Right kidney (tissue), 1 donor: Measurements from ENCODE around the gene FPGS.
"Not testable (repeated sequence)": the region's sequence is repeated elsewhere in the genome, so short reads cannot be mapped to it uniquely, and the experiment has no call there.

Source experiments
- DNase-seq: peaks from one replicate; pipeline ENCODE4 v3.0.0-alpha.2; 2016

Gene FPGS

DNA sequence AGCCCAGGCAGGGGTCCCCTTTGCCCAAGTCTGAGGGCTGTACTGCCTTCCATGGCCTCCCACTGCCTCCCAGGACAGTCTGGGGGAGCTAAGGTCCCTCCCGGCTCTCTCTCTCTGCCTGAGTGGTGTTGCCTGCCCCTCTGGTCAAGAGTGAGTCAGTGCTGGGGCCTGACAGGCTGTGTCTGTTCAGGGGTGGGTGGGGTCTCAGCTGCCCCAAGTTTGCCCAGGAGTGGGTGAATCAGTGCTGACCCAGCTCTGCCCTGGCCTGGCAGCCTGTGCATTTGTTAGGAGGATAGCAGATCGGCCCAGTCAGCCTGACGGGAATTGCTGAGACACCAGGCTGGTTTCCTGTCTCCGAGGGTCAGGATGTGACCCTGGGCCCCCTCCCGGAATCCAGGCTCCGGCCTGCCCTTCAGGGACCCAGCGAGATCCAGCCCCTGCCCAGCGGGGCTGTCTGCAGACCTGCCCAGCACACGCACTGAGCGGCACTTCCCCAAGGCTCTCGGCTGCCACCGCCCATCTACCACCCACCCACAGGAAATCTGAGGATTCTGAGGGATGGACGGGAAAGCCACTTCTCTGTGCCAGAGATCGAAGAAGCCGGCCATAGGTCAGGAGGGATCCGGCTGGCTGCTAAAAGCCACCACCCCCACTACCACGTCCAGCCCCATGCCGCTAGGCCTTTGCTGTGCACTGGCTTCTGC lies 35.8 kb downstream of the FPGS start:
- DNase-seq, result no peak

DNA sequence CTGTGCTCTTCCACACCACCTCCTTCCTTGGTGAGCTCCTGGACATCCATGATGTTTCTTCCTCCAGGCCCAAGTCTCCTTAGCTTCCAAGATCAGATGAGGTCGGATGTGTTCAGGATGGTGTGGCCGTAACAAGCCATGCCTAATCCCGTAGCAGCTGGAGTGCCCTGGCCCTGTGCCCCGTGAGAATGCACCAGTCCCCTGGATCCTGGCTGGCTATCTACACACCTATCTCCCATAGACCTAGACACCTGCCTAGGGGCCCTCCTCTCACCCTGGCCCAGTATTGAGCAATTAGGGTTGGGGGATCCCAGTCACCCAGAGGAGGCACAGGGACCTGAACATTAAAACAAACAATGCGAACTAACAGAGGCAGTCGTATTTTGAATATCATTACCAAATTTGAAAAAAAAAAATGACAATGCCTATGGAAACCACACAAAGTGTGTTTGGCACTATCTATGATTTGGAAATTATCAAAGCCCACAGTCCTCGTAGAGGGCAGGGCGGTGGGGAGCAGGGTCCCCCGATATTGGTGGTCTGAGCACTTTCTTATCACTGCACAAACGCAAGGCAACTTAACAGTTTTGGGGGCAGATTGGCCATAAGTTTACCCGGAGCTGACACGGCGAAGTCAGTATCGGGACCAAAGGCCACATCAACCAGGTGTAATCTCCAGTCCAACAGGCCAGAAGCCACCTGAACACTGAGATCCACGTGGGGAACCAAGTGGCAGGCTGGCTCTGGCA lies 38.6 kb downstream of the FPGS start:
- no peak for DNase-seq

DNA sequence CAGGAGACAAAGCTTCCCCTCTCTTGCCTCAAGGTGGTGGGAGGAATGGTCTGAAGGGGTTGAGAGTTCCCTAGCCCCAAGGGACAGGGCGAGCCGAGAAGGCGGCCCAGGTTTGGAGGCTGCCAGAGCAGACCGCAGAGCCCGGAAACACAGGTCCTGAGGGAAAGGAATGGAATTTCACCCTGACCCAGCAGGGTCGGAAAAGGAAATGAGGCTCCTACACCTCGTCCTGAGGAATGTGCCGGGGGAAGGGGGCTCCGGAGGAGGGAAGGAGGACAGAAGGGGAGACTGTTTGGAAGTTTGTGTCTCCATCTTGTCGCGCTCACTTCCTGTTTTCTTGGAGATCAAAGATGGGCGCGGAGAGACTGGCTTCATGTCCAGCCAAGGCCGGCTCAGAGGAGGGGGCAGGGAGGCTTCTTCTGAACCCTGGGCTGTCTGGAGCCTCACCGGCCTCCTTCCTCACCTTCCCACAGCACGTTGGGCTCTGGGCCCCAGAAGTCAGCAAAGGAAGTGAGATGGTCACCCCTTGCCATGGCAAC lies 42.2 kb downstream of the FPGS start:
- no peak for DNase-seq

DNA sequence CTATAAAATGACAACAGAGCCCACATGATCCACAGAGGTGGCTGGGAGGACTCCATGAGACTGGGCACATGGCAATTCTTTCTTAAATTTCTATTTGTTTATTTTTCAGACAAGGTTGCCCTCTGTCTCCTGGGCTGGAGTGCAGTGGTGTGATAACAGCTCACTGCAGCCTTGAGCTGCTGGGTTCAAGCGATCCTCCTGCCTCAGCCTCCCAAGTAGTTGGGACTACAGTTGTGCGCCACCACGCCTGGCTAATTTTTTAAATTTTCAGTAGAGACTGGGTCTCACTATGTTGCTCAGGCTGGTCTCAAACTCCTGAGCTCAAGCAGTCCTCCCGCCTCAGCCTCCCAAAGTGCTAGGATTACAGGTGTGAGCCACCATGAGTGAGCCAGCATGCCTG lies 42.9 kb downstream of the FPGS start:
- not testable (repeated sequence) for DNase-seq

DNA sequence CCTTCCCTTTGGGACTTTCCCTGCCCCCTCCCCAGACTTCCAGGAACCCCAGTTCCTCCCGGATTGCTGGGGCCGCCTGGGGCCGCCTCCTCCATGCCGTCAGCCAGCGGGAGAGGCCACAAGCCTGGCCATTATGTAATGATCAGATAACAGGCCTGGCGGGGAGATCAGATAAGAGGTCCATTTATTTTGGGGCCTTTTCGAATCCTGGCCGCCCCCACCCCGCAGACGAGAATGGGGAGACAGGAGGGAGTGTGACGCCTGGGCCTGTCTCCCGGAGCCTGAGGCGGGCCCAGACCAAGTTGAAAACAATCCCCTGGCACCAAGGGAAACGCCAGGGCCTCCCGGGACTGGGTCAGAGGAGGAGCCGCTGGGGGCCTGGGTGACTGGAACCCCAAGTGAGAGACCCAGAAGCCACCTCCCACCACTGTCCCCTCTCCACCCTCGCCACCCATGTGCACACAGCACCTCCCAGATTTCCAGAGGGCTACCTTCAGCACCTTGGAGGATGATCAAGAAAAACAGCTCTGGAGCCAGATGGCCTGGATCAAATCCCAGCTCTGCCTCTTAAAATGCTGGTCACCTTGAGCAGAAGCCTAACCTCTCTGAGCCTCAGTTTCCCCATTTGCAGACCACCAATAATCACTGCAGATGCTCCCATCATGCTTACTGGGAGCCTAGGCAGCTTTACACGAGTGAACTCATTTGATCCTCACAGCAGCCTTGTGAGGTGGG lies 43.9 kb downstream of the FPGS start:
- no peak for DNase-seq

DNA sequence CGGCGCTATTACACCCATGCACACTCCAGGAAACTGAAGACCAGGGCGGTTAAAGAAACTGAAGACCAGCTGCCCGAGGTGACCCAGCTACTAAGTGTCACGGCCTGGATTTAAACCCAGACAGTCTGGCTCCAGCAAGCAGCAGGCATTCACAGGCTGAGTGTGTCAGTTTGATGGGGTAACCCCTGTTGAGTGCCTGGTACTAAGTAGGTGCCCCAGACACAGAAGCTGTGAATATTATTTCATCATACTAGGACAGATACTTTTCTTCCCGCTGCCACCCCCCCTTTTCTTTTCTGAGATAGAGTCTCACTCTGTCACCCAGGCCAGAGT lies 44.5 kb downstream of the FPGS start:
- no peak for DNase-seq

DNA sequence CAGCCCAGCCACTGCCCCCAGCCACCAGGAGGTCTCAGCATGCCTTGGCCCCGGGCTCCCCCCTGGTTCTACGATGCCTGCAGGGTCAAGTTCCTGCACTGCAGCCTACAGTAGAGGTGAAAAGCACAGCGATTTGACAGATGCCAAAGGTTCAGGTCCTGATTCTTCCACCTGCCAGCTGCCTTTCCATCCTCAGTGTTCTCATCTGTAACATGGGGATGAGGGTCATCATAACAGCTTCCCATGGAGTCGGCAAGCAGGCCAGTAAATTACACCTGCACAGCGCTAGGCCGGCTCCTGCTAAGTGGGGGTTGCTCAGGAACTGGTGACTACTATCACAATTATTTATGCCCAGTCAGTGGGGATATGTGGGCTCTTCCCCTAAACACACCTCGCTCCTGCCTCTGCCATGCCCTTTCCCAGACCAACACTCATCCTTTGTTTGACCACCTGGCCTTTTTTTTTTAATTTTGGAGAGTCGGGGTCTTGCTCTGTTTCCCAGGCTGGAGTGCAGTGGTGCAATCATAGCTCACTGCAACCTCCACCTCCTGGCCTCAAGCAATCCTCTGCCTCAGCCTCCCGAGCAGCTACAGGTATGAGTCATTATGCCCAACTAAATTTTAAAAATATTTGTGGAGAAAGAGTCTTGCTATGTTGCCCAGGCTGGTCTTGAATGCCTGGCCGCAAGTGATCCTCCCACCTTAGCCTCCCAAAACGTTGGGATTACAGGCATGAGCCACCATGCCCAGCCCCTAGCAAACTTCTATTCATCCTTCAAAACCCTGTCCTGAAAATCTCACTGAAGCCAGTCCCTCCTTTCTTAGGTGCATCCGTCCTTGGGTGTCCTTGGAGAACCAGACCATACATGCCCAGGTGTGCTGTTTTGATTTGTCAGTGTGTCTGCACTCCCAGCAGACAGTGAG lies 45.4 kb downstream of the FPGS start:
- DNase-seq, result no peak

DNA sequence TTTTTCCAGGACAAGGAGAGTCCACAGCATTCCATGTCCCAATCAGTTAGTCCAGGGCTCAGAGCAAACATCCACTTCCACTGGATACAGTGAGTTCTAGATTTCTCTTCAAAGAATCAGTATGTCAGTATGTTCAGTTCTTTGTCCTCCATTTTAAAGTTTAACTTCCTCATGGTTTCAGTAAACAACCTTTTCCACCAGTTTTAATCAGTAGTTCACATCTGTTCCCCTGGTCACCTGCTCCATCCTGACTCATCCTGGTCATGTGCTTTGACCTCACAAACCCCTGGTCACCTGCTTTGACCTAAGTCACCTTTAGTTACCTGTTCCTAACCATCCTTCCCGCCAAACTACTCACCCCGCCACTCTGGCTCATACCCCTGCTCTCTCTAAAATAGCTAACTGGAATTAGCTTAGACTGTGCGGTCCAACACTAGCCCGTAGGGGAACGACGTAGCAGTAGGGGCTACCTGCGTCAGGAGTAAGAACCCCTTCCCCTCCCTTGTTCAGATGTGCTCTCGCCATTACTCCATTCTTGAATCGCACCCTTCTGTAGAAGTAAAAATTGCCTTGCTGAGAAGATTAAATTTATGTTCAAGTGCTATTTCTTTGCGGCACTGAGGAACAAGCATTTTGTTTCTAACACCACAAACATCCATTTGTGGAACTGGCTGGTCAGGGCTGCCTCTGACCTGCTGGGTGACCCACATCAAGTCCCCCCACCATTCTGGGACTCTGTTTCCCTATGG lies 46.2 kb downstream of the FPGS start:
- DNase-seq, result no peak

DNA sequence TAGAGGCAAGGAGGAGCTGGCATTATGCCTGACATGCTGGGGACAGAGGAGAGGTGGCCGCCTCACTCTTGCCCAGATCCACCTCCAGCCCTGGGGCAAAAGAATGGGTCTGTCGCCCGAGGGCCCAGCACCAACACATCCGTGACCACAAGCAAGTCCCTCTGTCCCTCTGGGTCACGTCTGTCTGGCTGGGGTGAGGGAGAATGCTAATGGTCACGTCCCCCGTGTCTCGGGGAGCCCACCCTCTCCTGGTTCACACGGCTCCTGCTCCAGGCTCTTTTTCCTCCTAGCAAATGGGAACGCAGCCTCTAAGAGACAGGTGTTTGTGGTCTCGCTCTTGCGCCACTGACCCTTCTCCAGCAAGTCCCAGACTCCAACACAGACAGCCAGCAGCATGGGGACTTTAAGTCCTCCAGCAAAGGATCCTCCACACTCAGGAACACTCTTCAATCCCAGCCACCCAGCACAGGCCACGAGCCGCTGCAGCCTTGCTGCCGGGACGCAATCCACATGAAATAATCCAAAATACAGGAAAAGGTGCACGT lies 47.7 kb downstream of the FPGS start:
- no peak for DNase-seq

DNA sequence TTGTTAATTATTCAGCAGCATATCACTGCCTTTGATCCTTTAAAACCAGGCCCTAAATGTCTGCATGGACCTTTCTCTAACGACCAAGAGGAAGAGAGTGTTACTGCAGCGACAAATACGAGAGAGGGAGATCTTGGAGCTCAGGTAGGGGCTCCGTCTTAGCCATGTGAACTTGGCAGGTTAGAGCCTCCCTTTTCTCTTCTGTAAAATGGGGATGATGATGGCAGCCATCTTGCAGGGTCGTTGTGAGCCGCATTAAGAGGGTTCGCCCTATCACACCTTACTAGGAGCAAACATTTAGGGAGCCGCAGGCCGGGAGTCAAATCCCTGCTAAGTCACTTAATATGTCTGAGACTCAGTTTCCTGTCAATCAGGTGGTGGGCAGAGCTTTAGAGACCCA lies 50.1 kb downstream of the FPGS start:
- DNase-seq, result no peak

DNA sequence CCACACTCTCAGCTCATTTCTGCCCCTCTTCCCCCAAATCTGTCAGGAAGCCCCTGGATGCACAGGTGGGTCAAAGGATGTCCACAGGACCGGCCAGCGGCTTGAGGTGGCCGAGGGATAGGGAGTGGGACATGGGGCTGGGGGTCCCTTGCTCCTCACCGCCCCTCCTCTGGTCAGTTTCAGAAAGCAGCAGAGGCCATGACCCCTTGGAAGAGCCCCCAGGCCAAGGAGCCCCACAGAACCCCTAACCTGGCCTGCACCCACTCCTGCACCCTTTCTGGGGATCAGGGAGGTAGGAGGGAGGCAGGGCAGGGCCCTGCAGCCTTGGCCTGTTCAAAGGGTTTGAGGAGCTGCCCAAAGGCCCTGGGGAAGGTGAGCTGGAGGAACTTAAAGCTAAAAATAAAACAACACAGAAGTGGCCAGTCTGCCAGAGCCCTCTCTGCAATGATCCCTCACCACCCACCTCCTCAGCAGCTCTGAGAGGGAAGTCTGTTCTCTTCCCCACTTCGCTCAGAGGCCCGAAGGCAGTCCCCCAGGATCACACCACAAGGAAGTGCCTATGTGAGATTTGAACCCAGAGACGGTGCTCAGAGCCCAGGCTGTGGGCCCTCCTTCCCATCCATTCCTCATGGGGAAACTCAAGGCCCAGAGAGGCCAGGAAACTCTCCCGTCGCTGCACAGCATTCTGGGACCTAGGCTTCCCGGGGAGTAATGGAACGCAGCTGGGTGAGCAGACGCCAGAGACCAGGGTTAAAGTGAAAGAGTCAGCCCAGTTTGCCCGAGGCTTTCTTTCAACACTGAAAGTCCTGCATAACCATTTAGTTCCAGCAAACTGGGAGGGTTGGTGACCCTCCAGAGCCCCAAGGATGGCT lies 50.9 kb downstream of the FPGS start:
- no peak for DNase-seq

DNA sequence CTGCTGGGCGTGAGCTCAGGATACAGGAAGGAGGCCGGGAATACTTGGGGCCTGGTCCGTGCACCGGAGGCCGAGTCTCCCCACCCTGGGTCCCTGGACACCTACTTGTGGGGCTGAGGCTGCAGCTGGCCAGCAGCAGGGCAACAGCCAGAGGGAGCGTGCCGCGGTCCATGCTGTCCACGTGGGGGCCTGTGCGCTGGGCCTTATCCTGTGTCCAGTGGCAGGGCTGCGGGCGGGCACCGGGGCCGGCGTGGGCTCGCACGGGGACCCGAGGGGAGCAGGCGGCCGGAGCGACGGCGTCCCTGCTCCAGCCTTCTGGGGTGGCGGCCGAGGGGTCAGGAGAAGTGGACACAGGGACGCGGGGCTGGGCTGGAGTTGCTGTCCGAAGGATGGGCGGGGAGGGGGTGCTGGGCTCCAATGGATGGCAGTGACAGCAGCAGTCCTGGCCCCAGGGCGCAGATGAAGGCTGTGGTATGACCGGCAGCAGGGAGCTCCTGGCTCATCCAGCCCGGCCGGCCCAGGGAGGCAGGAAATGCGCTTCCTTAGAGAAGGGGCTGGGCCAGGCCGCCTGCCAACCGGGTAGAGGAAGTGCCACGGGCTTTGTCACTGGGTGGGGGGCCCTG lies 51.6 kb downstream of the FPGS start, which contains the start of gene ENG:
ENG (minus strand) TSS at position 475 of the 623 bp plus-strand sequence; CDS start at position 172, 303 bp downstream.
- DNase-seq, result no peak

DNA sequence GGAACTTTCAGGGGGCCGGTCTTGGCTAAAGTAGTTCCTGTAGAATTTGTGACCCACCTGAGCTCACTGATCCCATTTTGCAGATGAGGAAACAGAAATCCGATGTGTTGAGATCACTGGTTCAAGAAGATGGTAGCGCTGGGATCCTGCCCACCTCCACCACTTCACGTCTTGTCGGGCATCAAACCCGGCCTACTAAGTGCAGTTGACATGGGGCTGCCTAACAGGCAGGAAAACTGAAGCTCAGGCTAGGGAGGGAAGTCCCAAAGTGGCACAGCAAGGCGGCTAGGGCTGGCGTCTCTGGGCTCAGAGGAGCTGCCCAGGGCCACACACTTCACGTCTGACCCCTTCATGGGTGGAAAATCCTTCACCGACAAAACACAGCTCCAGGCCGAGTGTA lies 52.3 kb downstream of the FPGS start:
- DNase-seq, result no peak

DNA sequence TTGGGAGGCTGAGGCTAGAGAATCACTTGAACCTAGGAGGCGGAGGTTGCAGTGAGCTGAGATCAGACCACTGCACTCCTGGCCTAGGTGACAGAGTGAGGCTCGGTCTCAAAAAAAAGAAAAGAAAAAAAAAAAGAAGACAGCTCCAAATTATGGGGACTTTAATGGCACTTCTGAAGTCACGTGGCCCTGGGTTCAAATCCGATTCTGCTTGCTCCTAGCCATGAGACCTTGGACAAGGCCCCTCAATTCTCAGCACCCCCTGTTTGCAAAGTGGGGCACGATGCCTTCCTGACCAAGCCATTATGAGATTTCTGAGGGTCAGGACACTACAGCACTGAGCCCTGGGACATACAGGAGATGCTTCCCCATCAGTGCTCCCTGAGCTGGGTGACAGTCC lies 52.8 kb downstream of the FPGS start:
- no peak for DNase-seq

DNA sequence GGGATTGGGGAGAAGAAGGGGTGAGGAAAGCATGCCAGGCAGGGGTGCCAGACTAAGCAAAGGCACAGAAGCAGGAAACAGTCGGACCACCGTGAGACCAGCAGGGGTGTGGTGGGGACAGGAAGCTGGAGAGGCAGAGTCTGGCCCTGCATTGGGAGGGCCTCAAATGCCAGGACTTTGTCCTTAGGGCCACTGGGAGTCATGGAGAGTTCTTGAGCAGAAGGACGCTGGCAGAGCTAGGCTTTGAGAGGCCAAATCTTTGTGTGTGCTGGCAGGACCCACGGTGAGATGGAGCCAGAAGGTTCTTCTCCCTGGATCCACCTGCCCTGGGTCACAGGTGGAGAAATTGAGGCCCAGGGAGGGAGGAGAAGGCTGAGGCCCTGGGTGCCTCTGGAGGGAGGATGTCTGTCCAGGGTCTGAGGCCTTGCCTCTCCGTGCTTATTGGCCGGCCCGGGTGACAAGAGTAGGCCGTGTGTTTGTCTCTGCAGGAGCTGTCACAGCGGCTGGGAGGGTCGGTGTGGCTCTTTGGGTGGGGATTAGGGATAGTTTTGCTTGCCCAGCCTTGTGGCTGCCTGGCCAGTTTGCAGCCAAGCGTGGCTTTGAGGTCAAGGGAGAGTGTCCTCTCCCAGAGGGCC lies 53.5 kb downstream of the FPGS start:
- no peak for DNase-seq

DNA sequence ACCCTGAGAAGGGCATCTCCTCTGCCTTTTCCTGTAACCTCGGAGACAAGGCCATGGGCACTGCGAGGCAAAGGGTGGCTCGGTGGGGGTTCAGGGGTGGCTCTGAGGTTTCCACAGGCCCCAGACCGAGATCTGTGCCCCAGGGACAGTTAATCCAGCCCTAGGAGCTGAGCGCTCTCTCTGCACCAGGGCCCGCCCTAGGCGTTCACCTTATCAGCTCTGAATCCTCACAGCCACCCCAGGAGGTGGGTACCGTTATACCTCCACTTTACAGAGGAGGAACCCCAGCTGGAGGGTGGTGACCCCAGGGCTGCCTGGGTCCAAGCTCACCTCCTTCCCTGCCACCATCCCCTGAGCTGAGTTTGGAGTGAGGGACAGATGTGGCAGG lies 54.0 kb downstream of the FPGS start:
- DNase-seq, result no peak

DNA sequence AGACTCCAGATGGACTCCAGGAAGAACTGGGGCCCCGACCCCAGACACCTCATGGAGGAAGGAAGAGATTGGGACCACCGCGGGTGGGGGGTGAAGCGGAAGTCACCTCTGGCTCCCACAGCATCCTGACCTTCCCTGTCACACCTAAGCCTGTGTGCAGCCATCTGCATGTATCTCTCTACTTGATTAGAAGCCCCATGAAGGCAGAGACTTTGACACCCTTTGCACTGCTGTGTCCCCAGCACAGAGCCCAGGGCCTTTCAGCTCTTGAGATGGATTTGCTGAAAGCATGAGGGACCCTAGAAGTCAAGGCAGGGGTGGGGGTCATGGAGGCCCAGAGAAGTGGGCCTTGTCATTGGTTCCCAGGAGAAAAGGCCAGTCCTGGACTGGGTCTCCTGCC lies 54.6 kb downstream of the FPGS start:
- no peak for DNase-seq

DNA sequence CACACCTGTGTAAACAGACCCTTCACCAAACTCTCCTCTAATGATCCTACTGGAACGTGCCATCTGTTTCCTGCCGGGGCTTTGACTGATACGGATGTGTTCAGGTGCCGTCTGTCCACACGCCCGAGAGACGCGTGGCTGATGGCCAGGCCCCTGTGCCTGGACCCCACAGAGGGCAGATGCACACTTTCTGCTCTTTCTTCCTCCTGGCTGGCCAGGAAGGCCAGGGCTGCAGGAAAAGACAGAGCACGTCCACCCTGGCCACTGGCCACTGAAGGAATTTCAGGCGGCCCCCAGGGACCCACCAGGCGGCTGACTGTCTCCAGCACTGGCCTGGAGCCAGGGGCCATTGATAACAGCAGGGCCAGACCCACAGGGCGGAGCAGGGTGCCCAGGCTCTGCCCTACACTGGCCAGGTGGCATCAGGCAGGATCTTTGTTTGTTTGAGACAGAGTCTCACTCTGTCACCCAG lies 55.4 kb downstream of the FPGS start:
- no peak for DNase-seq

DNA sequence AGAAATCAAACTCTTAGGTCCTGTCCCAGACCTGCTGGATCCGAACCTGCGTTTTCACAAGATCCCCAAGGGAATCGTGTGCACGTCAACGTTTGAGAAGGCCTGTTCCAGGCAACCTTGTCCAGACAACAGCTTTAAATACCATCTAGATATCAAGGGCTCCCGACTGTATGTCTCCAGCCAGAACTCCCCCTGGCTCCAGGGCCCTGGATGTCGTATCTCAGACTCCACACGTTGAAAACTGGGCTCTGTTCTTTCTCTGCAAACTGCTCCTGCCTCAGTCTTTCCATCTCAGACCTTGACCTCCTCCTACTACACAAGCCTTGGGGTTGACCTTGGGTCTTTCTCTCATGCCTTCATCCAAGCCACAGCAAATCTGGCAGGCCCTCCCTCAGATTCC lies 57.6 kb downstream of the FPGS start:
- DNase-seq, result no peak
